ENCODE data around the gene N4BP2.
A peak's percentile ranks its signal among the peaks of the same experiment; 100 is the strongest.

The N4BP2 gene

GRCh38 chr4:40194602-40195161 lies 138.0 kb downstream of the N4BP2 start:
- peak; percentile 81 for FAIRE-seq

GRCh38 chr4:40195182-40196177 lies 138.8 kb downstream of the N4BP2 start:
- FAIRE-seq = no peak

GRCh38 chr4:40196272-40196671 lies 139.6 kb downstream of the N4BP2 start:
- no peak for FAIRE-seq

- FAIRE-seq = peak; percentile 94
These were observed 140.2 kb downstream of the N4BP2 start, which contains the start of gene RHOH for GRCh38 chr4:40196724-40197281. Gene RHOH (plus strand): TSS chr4:40197031. CDS start chr4:40243387, 46,356 bp downstream.

- peak; percentile 36 for FAIRE-seq
These were observed 141.4 kb downstream of the N4BP2 start for GRCh38 chr4:40197879-40198689.

- FAIRE-seq = peak; percentile 93
These were observed 142.6 kb downstream of the N4BP2 start for GRCh38 chr4:40199179-40199670.

GRCh38 chr4:40199999-40200874 lies 143.6 kb downstream of the N4BP2 start:
- FAIRE-seq = peak; percentile 36

- peak; percentile 50 for FAIRE-seq
These were observed 144.5 kb downstream of the N4BP2 start for GRCh38 chr4:40200875-40201801.

- FAIRE-seq = no peak
These were observed 145.2 kb downstream of the N4BP2 start for GRCh38 chr4:40201898-40202297.

- no peak for FAIRE-seq
These were observed 145.8 kb downstream of the N4BP2 start for GRCh38 chr4:40202474-40202873.

- no peak for FAIRE-seq
These were observed 148.0 kb downstream of the N4BP2 start for GRCh38 chr4:40204507-40205258.

- no peak for FAIRE-seq
These were observed 148.9 kb downstream of the N4BP2 start for GRCh38 chr4:40205259-40206198.

- FAIRE-seq = no peak
These were observed 149.8 kb downstream of the N4BP2 start for GRCh38 chr4:40206426-40206825.
